Measurements from ENCODE around the gene RMC1.
"Not testable (repeated sequence)": the region's sequence is repeated elsewhere in the genome, so short reads cannot be mapped to it uniquely, and the experiment has no call there.

RMC1 gene

DNA sequence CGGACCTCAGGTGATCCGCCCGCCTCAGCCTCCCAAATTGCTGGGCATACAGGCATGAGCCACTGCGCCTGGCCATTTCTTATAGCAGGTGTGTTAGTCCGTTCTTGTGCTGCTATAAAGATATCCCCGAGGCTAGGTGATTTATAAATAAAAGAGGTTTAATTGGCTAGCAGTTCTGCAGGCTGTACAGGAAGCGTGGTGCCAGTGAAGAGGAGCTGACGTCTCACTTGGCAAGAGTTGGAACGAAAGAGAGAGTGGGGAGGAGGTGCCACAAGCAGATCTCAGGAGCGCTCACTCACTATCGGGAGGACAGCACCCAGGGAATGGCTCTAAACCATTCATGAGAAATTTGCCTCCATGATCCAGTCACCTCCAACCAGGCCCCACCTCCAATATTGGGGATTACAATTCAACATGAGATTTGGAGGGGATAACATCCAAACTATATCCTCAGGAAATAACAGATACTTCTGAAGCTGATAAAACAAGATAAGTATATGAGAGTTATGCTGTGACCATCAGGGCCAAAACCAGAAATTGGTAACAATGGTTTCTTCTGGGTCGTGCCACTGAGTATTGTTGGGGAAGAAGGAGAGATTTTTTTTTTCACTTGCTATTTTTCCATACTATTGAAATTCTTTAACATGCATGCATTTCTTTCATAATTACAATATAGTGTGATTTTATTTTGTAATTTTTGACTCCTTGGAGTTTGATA is 7.4 kb upstream of the RMC1 start:
- no peak for DNase-seq
- peaks cover 5% of the 10 kb centered on the region for H3K4me1 ChIP-seq (ENCODE audit: control insufficient read depth, insufficient read depth, low read length, poor library complexity, severe bottlenecking)
- no peaks in the 10 kb centered on the region for H3K36me3 ChIP-seq (ENCODE audit: control insufficient read depth, insufficient read depth, low read length)
- H3K9me3 ChIP-seq (ENCODE audit: control insufficient read depth, low read length), result no peaks in the 10 kb centered on the region
- no peak overlapping the region for H3K4me3 ChIP-seq (ENCODE audit: insufficient read depth, low read depth, low read length, poor library complexity, severe bottlenecking)
- no peak overlapping the region for H3K27ac ChIP-seq (ENCODE audit: insufficient read depth, low read length, poor library complexity, severe bottlenecking)
- H3K27me3 ChIP-seq (replicated peaks; ENCODE audit: control insufficient read depth, insufficient read depth, low read length, poor library complexity, severe bottlenecking), result no peaks in the 10 kb centered on the region

DNA sequence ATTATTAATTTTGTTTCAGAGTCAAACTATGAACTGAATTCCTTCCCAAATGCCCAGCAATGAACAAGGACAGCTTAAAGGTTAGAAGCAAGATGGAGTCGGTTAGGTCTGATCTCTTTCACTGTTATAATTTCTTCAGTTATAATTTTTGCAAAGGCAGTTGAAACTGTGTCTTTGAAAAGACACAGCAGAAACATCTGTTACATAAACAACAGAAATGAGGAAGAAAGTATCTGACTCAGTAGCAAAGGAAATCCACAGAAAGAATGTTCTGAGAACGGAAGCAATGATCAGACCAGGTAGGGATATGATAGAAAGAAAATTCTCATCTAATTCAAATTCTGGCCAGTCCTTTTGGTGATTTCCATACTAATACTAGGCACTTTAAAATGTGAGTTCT is 5.2 kb upstream of the RMC1 start:
- H3K27me3 ChIP-seq (replicated peaks; ENCODE audit: control insufficient read depth, insufficient read depth, low read length, poor library complexity, severe bottlenecking), result no peaks in the 10 kb centered on the region
- no peaks in the 10 kb centered on the region for H3K36me3 ChIP-seq (ENCODE audit: control insufficient read depth, insufficient read depth, low read length)
- H3K9me3 ChIP-seq (ENCODE audit: control insufficient read depth, low read length), result no peaks in the 10 kb centered on the region
- no peak overlapping the region for H3K4me3 ChIP-seq (ENCODE audit: insufficient read depth, low read depth, low read length, poor library complexity, severe bottlenecking)
- DNase-seq, result no peak
- H3K4me1 ChIP-seq (ENCODE audit: control insufficient read depth, insufficient read depth, low read length, poor library complexity, severe bottlenecking), result peaks cover 11% of the 10 kb centered on the region
- no peak overlapping the region for H3K27ac ChIP-seq (ENCODE audit: insufficient read depth, low read length, poor library complexity, severe bottlenecking)

DNA sequence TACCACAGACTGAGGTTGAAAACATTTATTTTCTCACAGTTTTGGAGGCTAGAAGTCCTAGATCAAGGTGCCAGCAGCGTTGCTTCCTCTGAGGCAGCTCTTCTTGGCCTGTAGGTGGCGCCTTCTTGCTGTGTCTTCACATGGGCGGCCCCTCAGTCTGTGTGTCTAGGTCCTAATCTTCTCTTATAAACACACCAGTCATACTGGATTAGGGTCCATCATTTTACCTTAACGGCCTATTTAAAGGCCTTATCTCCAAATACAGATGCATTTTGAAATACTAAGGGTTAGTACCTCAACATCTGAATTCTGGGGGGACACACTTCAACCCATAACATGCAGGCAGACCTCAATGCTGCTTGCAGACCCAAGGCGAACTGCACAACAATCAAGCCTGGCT is 4.4 kb upstream of the RMC1 start:
- no peaks in the 10 kb centered on the region for H3K27me3 ChIP-seq (replicated peaks; ENCODE audit: control insufficient read depth, insufficient read depth, low read length, poor library complexity, severe bottlenecking)
- no peak overlapping the region for H3K4me3 ChIP-seq (ENCODE audit: insufficient read depth, low read depth, low read length, poor library complexity, severe bottlenecking)
- DNase-seq, result peak; percentile 38 to 56 (median 43)
- no peak overlapping the region for H3K27ac ChIP-seq (ENCODE audit: insufficient read depth, low read length, poor library complexity, severe bottlenecking)
- H3K9me3 ChIP-seq (ENCODE audit: control insufficient read depth, low read length), result no peaks in the 10 kb centered on the region
- H3K4me1 ChIP-seq (ENCODE audit: control insufficient read depth, insufficient read depth, low read length, poor library complexity, severe bottlenecking), result peaks cover 11% of the 10 kb centered on the region
- no peaks in the 10 kb centered on the region for H3K36me3 ChIP-seq (ENCODE audit: control insufficient read depth, insufficient read depth, low read length)

DNA sequence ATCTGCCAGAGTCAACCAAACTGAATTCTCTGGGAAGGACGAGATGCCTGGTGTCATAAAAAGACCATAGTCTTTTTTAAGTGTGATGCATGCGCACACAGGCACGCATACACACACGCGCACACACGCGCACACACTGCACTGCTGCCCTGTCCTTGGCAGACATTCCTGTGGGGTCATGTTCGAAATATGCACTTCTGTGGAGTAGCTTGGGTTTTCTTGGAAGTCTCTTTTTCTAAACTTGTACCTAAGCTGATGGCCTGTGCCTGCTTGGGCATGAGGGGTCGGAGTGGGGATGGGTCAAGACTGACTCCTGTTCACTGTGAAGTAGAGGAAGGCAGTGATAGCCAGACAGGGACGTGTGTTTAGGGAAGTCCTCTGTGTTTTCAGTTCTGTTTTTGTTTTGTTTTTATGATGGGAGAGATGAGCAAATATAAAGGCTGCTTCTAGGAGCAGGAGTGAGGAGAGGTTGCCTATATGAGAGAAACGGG is 4.0 kb upstream of the RMC1 start:
- Histone ChIP-seq H3K27ac (ENCODE audit: insufficient read depth, low read length, poor library complexity, severe bottlenecking) (no peak overlapping the region), H3K9me3 (ENCODE audit: control insufficient read depth, low read length) (no peaks in the 10 kb centered on the region), H3K4me3 (ENCODE audit: insufficient read depth, low read depth, low read length, poor library complexity, severe bottlenecking) (no peak overlapping the region), H3K4me1 (ENCODE audit: control insufficient read depth, insufficient read depth, low read length, poor library complexity, severe bottlenecking) (peaks cover 14% of the 10 kb centered on the region), H3K27me3 (replicated peaks; ENCODE audit: control insufficient read depth, insufficient read depth, low read length, poor library complexity, severe bottlenecking) (no peaks in the 10 kb centered on the region), H3K36me3 (ENCODE audit: control insufficient read depth, insufficient read depth, low read length) (no peaks in the 10 kb centered on the region)
- DNase-seq, result no peak

DNA sequence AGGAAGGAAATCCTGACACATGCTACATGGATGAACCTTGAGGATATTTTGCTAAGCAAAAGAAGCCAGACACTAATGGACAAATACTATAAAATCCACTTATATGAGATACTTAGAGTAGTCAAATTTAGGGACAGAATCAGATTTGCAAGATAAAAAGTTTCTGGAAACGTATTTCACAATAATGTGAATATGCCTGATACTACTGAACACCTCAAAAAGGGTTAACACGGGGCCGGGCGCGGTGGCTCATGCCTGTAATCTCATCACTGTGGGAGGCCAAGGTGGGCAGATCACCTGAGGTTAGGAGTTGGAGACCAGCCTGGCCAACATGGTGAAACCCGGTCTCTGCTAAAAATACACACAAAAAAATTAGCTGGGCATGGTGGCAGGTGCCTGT is 1.7 kb upstream of the RMC1 start:
- peaks cover 4% of the 10 kb centered on the region for H3K36me3 ChIP-seq (ENCODE audit: control insufficient read depth, insufficient read depth, low read length)
- H3K27me3 ChIP-seq (replicated peaks; ENCODE audit: control insufficient read depth, insufficient read depth, low read length, poor library complexity, severe bottlenecking), result no peaks in the 10 kb centered on the region
- H3K4me1 ChIP-seq (ENCODE audit: control insufficient read depth, insufficient read depth, low read length, poor library complexity, severe bottlenecking), result peaks cover 21% of the 10 kb centered on the region
- H3K4me3 ChIP-seq (ENCODE audit: insufficient read depth, low read depth, low read length, poor library complexity, severe bottlenecking), result no peak overlapping the region
- no peak overlapping the region for H3K27ac ChIP-seq (ENCODE audit: insufficient read depth, low read length, poor library complexity, severe bottlenecking)
- no peak for DNase-seq
- no peaks in the 10 kb centered on the region for H3K9me3 ChIP-seq (ENCODE audit: control insufficient read depth, low read length)

DNA sequence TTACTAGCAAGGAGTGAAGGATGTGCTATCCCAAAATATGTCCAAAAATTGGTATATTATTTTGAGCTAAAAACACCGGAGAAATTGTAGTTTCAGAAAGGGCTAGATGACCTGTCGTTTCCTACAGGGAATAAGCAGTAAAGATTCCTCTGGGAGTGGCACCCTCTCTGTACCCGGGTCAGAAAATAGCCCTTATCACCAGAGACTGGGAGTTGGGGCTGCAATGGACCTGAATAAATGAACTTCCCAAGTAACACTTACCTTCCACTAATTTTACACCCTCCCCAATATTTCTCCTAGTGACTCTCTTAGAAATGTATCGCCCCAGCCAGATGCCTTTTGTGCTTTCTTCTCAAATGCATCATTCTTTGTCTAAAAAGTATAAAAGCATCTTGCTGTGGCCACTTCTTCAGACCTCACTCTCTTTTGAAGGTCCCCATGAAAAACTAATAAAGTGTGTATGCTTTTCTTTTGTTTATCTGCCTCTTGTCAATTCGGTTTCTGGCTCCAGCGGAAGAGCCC is 734 bp upstream of the RMC1 start:
- Histone ChIP-seq H3K4me3 (ENCODE audit: insufficient read depth, low read depth, low read length, poor library complexity, severe bottlenecking) (peak overlapping the region; percentile 77), H3K4me1 (ENCODE audit: control insufficient read depth, insufficient read depth, low read length, poor library complexity, severe bottlenecking) (peaks cover 23% of the 10 kb centered on the region), H3K27me3 (replicated peaks; ENCODE audit: control insufficient read depth, insufficient read depth, low read length, poor library complexity, severe bottlenecking) (no peaks in the 10 kb centered on the region), H3K27ac (ENCODE audit: insufficient read depth, low read length, poor library complexity, severe bottlenecking) (peak overlapping the region; percentile 91), H3K36me3 (ENCODE audit: control insufficient read depth, insufficient read depth, low read length) (peaks cover 6% of the 10 kb centered on the region), H3K9me3 (ENCODE audit: control insufficient read depth, low read length) (no peaks in the 10 kb centered on the region)
- DNase-seq, result no peak

DNA sequence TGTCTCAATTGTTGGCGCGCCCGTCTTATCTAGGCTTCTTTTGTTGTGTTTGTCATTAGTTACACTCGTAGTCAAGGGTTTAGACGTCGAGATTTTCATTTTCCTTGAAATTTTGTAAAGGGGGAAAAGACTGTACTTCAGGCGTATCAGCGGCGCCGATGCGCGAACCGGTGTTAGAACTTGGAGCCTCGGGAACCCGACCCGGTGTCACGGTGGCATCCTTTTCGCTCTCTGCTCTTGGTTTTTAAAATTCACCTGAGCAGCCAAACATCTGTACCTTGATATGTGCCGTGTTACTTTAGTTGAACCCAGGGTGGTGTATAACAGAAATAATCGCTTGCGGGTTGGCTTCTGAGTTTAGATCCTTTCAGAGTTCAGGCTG is 643 bp downstream of the RMC1 start:
- Histone ChIP-seq H3K27me3 (replicated peaks; ENCODE audit: control insufficient read depth, insufficient read depth, low read length, poor library complexity, severe bottlenecking) (no peaks in the 10 kb centered on the region), H3K4me1 (ENCODE audit: control insufficient read depth, insufficient read depth, low read length, poor library complexity, severe bottlenecking) (peaks cover 20% of the 10 kb centered on the region), H3K36me3 (ENCODE audit: control insufficient read depth, insufficient read depth, low read length) (peaks cover 14% of the 10 kb centered on the region), H3K27ac (ENCODE audit: insufficient read depth, low read length, poor library complexity, severe bottlenecking) (peak overlapping the region; percentile 91), H3K9me3 (ENCODE audit: control insufficient read depth, low read length) (no peaks in the 10 kb centered on the region), H3K4me3 (ENCODE audit: insufficient read depth, low read depth, low read length, poor library complexity, severe bottlenecking) (peak overlapping the region; percentile 77)
- DNase-seq, result no peak

DNA sequence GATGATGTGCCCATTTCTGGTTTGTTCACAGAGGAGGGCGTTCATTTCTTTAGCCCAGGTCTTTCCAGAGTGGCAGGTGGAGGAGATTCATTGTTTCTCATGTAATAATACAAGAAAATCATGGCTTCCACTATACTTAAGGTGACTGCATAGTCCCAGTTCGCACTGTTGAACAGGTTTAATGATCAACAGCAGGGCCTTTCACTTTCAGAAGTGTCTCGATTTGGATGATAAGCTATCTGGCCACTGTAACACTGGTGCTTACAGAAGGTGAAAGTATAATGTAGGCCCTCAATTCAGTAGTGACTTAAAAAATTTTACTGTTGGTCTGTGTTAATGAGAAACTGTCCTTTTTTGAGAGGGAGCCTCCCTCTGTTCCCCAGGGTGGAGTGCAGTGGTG is 1.4 kb downstream of the RMC1 start:
- no peak for DNase-seq
- H3K9me3 ChIP-seq (ENCODE audit: control insufficient read depth, low read length), result no peaks in the 10 kb centered on the region
- no peaks in the 10 kb centered on the region for H3K27me3 ChIP-seq (replicated peaks; ENCODE audit: control insufficient read depth, insufficient read depth, low read length, poor library complexity, severe bottlenecking)
- H3K4me1 ChIP-seq (ENCODE audit: control insufficient read depth, insufficient read depth, low read length, poor library complexity, severe bottlenecking), result peaks cover 19% of the 10 kb centered on the region
- H3K36me3 ChIP-seq (ENCODE audit: control insufficient read depth, insufficient read depth, low read length), result peaks cover 16% of the 10 kb centered on the region
- H3K27ac ChIP-seq (ENCODE audit: insufficient read depth, low read length, poor library complexity, severe bottlenecking), result peak overlapping the region; percentile 91
- H3K4me3 ChIP-seq (ENCODE audit: insufficient read depth, low read depth, low read length, poor library complexity, severe bottlenecking), result peak overlapping the region; percentile 77

DNA sequence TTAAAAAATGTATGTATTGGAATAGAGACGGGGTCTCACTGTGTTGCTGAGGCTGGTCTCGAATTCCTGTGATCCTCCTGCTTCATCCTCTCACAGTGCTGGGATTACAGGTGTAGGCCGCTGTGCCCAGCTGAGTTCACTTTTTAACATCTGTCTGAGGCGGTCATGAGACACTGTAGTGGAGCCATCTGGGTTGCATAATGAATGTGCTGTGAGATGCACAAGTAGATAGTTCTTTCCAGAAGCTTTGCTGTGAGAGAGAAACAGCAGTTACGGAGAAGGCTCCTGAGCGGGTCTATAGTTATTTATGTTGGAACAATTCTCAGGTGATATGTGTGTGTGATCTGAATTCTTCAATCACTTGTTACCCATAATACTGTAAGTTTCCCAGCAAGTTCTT is 3.1 kb downstream of the RMC1 start:
- Histone ChIP-seq H3K27me3 (replicated peaks; ENCODE audit: control insufficient read depth, insufficient read depth, low read length, poor library complexity, severe bottlenecking) (no peaks in the 10 kb centered on the region), H3K36me3 (ENCODE audit: control insufficient read depth, insufficient read depth, low read length) (peaks cover 31% of the 10 kb centered on the region), H3K4me3 (ENCODE audit: insufficient read depth, low read depth, low read length, poor library complexity, severe bottlenecking) (no peak overlapping the region), H3K27ac (ENCODE audit: insufficient read depth, low read length, poor library complexity, severe bottlenecking) (no peak overlapping the region), H3K9me3 (ENCODE audit: control insufficient read depth, low read length) (no peaks in the 10 kb centered on the region), H3K4me1 (ENCODE audit: control insufficient read depth, insufficient read depth, low read length, poor library complexity, severe bottlenecking) (peaks cover 19% of the 10 kb centered on the region)
- DNase-seq, result no peak

DNA sequence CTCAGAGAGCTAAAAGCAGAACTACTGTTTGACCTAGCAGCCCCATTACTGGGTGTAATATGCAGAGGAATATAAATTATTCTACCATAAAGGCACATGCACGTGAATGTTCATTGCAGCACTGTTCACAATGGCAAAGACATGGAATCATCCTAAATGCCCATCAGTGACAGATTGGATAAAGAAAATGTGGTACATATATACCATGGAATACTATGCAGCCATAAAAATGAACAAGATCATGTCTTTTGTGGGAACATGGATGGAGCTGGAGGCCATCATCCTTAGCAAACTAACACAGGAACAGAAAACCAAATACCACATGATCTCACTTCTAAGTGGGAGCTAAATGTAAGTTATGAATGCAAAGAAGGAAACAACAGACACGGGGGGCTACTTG is 7.6 kb downstream of the RMC1 start:
- H3K27ac ChIP-seq (ENCODE audit: insufficient read depth, low read length, poor library complexity, severe bottlenecking); H3K9me3 ChIP-seq (ENCODE audit: control insufficient read depth, low read length); H3K27me3 ChIP-seq (replicated peaks; ENCODE audit: control insufficient read depth, insufficient read depth, low read length, poor library complexity, severe bottlenecking); H3K4me1 ChIP-seq (ENCODE audit: control insufficient read depth, insufficient read depth, low read length, poor library complexity, severe bottlenecking); H3K4me3 ChIP-seq (ENCODE audit: insufficient read depth, low read depth, low read length, poor library complexity, severe bottlenecking); DNase-seq: not testable (repeated sequence)
- peaks cover 42% of the 10 kb centered on the region for H3K36me3 ChIP-seq (ENCODE audit: control insufficient read depth, insufficient read depth, low read length)

Data from effector memory CD4-positive, alpha-beta T cell (primary cell).